ENCODE measurements around the gene TLK1. TPM values are rescaled to one million over a fixed set of nuclear protein-coding genes. Genes with fewer than 3 reads are reported as not detected.

Gene TLK1
- polyA plus RNA-seq, 1 of the 3 experiments (the other 2 are of a cell fraction), result 4.8 TPM

GRCh38 chr2:171042253-171042969, 118.3 kb downstream of the TLK1 start:
- POLR2A ChIA-PET, result no interaction called here
- Histone ChIP-seq H3F3A (replicated peaks; ENCODE audit: insufficient read depth) (peaks cover 8% of the 10 kb centered on the region), H3K9me3 (no peaks in the 10 kb centered on the region), H3K27me3 (ENCODE audit: insufficient read depth) (no peaks in the 10 kb centered on the region), H3K4me2 (no peak overlapping the region), H3K79me2 (ENCODE audit: insufficient read depth) (no peaks in the 10 kb centered on the region; the same call in 1 of the 2 replicates), H3K36me3 (replicated peaks in 1 of 2; ENCODE audit: control insufficient read depth in 1 of 2, insufficient read depth in 2 of 2, low read length in 1 of 2) (peaks cover 61 to 64% of the 10 kb centered on the region in 2 experiments), H3K4me3 (ENCODE audit: low read depth in 2 of 2, low read length in 1 of 2) (no peak overlapping the region), H3K9ac (no peak overlapping the region), H3K27ac (ENCODE audit: low read depth in 2 of 2, low read length in 1 of 2) (no peak overlapping the region), H3K9me2 (no peaks in the 10 kb centered on the region), H2AFZ (ENCODE audit: low read depth) (no peak overlapping the region), H4K20me1 (ENCODE audit: insufficient read depth) (no peaks in the 10 kb centered on the region), H3K4me1 (ENCODE audit: control insufficient read depth in 1 of 2, insufficient read depth in 2 of 2, low read depth in 1 of 2, low read length in 1 of 2) (no peaks in the 10 kb centered on the region)
- no peak for TF ChIP-seq RFX5 (IDR thresholded peaks at IDR 0.05; ENCODE audit: low read length)
- no peak for TF ChIP-seq YY1 (IDR thresholded peaks at IDR 0.05; ENCODE audit: low read depth)
- TF ChIP-seq POLR2AphosphoS5 (IDR thresholded peaks at IDR 0.05; ENCODE audit: low read depth, low read length), result no peak
- TF ChIP-seq RAD21 (IDR thresholded peaks at IDR 0.05; ENCODE audit: low read length), result no peak
- TF ChIP-seq SMC3 (IDR thresholded peaks at IDR 0.05; ENCODE audit: low read depth, low read length), result no peak
- TF ChIP-seq RCOR1 (IDR thresholded peaks at IDR 0.05; ENCODE audit: low read length), result no peak
- 100% methylated on average over 1 of the region's 1 CpG for WGBS (ENCODE audit: low lambda C conversion rate)
- CTCF ChIA-PET, result no interaction called here
- DNase-seq, result no peak

- WGBS (ENCODE audit: low lambda C conversion rate), result 95% methylated on average over 2 of the region's 2 CpGs
- no peaks in the 10 kb centered on the region for H3K27me3 ChIP-seq (ENCODE audit: insufficient read depth)
Measured at GRCh38 chr2:171036532-171036931, 124.2 kb downstream of the TLK1 start.

More at GRCh38 chr2:171036532-171036931, 124.2 kb downstream of the TLK1 start:
- Histone ChIP-seq H2AFZ (ENCODE audit: low read depth) (no peak overlapping the region), H3K9me3 (no peaks in the 10 kb centered on the region), H3K27ac (ENCODE audit: low read depth in 2 of 2, low read length in 1 of 2) (no peak overlapping the region), H3K36me3 (replicated peaks in 1 of 2; ENCODE audit: control insufficient read depth in 1 of 2, insufficient read depth in 2 of 2, low read length in 1 of 2) (peaks cover 26 to 57% of the 10 kb centered on the region in 2 experiments), H4K20me1 (ENCODE audit: insufficient read depth) (no peaks in the 10 kb centered on the region), H3K4me1 (ENCODE audit: control insufficient read depth in 1 of 2, insufficient read depth in 2 of 2, low read depth in 1 of 2, low read length in 1 of 2) (no peaks in the 10 kb centered on the region), H3K4me3 (ENCODE audit: low read depth in 2 of 2, low read length in 1 of 2) (no peak overlapping the region), H3F3A (replicated peaks; ENCODE audit: insufficient read depth) (peaks cover 8% of the 10 kb centered on the region), H3K9me2 (no peaks in the 10 kb centered on the region), H3K9ac (no peak overlapping the region), H3K4me2 (no peak overlapping the region), H3K79me2 (ENCODE audit: insufficient read depth) (no peaks in the 10 kb centered on the region; the same call in 1 of the 2 replicates)
- CTCF ChIA-PET, result interaction anchor here (0.6 kb wide), 1 partner anchor 93 kb away, joined by 3 read pairs; no protein-coding TSS in a partner anchor
- no peak for DNase-seq
- no peak for TF ChIP-seq REST (IDR thresholded peaks at IDR 0.05; ENCODE audit: low read depth, low read length)
- TF ChIP-seq GATA2 (CRISPR knock-in tag; IDR thresholded peaks at IDR 0.05), result no peak
- TF ChIP-seq GABPA (IDR thresholded peaks at IDR 0.05; ENCODE audit: low read depth), result no peak
- no peak for TF ChIP-seq TEAD4 (IDR thresholded peaks at IDR 0.05; ENCODE audit: borderline replicate concordance, insufficient read depth)
- no peak for TF ChIP-seq TAF1 (IDR thresholded peaks at IDR 0.05; ENCODE audit: borderline replicate concordance, low read depth, low read length)
- TF ChIP-seq NRF1 (IDR thresholded peaks at IDR 0.05; ENCODE audit: low read depth, low read length), result no peak
- POLR2A ChIA-PET, result no interaction called here
